ENCODE measurements around the gene COL4A1.

The COL4A1 gene

DNA sequence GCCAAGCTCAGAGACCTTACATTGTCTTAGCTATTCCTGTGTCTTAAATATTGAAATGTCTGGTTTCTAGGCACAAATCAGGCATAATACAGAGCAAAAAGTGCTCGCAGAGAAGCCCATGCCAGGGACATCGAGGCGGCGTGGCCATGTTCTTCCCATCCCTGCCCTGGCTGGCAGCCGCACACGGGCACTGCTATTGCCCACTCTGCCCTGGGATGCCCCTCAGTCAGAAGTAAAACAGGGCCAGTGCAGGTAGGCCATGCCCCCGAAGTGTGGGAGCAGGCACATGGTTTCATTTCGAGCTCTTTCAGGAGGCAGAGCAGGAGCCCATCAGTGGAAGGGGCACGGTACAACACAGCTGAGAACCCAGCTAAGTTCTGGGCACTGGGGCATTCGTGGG lies 113.5 kb downstream of the COL4A1 start:
- DNase-seq (ENCODE audit: low read depth): no peak

DNA sequence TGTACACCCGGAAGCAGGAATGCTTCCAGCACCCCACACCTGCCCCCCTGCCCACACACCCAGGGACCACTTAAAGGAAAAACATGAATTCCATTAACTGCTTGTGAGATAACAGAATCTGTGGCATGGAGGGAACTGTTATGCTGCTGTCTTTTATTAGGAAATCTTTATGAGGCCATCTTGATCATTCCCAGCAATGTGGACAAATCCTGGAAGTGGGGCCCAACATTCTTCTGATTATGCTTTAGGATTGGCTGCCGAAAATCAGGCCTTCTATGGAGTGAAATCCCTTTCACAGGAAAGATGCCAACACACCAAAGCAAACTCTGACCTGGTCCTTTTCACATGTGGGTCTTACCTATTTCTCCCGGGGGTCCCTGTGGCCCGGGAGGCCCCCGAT lies 114.5 kb downstream of the COL4A1 start:
- DNase-seq (ENCODE audit: low read depth): no peak

- peak; percentile 97 for DNase-seq (ENCODE audit: low read depth)
Measured at GRCh38 chr13:110187641-110188161, 119.3 kb downstream of the COL4A1 start.

- DNase-seq (ENCODE audit: low read depth): peak; percentile 11
Measured at GRCh38 chr13:110186231-110186855, 120.6 kb downstream of the COL4A1 start.

GRCh38 chr13:110185696-110186095 lies 121.3 kb downstream of the COL4A1 start:
- peak; percentile 67 for DNase-seq (ENCODE audit: low read depth)

GRCh38 chr13:110183910-110184309 lies 123.0 kb downstream of the COL4A1 start:
- peak; percentile 12 for DNase-seq (ENCODE audit: low read depth)

DNA sequence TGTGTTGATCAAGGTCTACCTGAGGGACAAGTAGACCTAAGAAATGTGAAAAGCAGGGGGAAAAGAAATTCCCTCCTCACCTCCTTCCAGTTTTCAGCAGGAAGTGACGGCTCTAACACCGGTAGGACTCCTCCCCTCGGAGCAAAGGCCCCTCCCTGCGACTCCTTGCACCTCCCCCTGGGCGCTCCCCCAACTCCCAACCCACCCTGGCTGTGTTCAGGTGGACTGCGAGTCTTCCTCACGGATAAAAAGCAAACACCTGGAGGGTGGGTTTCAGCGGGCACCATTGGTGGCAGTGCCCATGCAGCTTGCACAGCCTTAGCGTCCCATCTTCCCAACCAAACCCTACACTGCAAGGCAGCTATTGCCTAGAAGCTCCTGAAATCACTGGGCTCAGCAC lies 124.5 kb downstream of the COL4A1 start:
- DNase-seq (ENCODE audit: low read depth): no peak

GRCh38 chr13:110182003-110182402 lies 125.0 kb downstream of the COL4A1 start:
- no peak for DNase-seq (ENCODE audit: low read depth)

DNA sequence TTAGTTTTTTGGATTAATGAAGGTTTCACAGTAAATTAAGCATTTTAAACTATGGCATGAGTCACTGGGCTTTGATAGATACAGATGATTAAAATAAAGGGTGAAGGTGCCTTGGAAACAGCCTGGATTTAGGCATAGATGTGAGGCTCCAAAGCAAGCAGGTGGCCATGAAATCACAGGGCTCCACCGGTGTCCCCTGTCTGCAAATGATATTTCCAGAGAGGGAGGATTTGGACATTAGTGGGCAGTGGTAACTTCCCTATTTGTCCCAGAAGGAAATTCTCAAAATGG lies 127.2 kb downstream of the COL4A1 start:
- DNase-seq (ENCODE audit: low read depth): no peak

DNA sequence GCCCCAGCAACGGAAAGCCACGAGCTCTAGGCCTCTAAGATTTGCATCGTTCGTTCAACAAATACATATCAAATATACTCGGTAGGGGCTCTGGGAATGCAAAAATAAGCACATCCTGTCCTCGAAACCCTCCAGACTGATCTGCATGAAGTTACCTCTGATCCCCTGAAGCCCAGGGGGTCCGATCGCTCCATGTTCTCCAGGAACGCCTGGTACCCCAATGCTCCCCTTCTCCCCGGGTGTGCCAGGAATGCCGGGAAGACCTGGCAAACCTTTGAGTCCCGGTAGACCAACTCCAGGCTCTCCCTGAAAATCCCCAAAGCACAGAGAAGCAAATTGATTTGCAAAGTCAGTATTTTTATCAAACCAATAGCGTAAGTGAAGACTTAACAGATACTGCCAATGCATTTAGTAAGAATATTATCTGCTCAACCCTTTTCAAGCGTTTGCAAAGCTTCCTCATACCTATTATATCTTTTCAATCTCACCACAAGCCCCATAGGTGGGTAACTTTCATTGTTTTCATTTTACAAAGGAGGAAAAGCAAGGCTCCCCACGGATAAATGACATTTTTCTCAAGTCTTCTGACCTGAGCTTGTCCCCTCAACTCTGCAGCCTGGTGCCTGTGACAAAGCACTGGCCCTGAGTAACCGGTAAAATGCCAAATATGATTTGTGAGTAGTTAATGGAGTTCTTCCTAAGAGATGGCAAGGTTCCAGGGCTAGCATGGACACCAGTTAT lies 127.7 kb downstream of the COL4A1 start:
- no peak for DNase-seq (ENCODE audit: low read depth)

- DNase-seq (ENCODE audit: low read depth): no peak
Measured at GRCh38 chr13:110177790-110178189, 129.2 kb downstream of the COL4A1 start.

DNA sequence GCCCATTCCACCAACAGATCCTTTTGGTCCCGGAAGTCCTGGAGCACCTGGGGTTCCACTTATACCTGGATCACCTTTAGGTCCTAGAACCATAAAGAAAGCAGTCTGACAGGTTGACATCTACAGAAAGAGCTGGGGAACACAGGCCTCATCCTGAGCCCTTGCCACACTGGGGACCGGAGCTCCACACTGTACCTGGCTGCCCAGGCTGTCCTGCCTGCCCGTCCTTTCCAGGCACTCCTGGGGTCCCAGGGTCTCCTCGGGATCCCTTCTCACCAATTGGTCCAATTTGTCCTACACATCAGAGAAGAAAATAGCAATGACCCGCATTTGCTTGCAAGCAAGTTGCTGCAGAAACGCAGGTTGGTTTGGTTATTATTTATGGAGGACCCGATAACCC lies 130.5 kb downstream of the COL4A1 start:
- DNase-seq (ENCODE audit: low read depth): no peak

DNA sequence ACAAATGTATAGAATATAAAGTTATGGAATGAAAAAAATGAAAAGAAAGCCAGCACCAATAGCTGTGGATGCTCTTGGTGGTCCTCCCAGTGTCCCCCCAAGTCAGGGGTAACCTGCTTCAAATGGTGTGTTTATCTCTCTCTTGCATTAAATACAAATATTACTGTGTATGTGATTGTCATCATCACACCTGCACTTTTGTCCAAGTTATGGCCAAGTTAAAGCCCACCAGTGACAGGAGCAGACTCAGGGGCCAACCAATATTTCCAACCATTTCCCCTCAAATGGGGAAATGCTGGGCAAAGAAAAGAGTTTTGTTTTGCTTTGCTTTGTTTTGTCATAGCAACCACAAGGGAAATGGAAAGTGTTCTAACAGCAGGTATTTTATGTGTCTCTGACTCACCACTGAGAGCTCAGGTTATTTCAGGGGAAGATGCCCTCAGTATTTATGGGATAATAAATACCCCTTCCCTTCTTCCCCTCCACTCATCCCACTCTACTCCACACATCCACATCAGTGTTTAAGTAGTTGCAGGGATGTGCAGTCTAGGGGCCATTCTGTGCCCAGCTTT lies 133.6 kb downstream of the COL4A1 start:
- DNase-seq (ENCODE audit: low read depth): peak; percentile 18

DNA sequence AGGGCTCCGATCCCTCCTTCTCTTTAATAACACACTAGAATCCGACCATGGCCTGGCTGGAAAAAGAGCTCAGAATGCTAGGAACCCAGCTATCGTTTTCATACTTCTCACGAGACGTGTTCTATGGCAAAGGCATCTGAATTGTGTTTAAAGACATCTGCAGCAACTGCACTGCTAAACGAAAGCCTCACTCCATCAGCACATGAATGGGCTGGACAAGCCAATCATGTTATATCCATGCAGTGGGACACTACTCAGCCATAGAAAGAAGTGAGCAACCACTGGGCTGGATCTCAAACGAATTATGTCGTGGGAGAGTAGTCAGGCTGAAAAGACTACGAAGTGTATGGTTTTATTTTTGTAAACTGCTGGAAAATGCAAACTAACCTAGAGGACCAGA lies 136.1 kb downstream of the COL4A1 start:
- no peak for DNase-seq (ENCODE audit: low read depth)

DNA sequence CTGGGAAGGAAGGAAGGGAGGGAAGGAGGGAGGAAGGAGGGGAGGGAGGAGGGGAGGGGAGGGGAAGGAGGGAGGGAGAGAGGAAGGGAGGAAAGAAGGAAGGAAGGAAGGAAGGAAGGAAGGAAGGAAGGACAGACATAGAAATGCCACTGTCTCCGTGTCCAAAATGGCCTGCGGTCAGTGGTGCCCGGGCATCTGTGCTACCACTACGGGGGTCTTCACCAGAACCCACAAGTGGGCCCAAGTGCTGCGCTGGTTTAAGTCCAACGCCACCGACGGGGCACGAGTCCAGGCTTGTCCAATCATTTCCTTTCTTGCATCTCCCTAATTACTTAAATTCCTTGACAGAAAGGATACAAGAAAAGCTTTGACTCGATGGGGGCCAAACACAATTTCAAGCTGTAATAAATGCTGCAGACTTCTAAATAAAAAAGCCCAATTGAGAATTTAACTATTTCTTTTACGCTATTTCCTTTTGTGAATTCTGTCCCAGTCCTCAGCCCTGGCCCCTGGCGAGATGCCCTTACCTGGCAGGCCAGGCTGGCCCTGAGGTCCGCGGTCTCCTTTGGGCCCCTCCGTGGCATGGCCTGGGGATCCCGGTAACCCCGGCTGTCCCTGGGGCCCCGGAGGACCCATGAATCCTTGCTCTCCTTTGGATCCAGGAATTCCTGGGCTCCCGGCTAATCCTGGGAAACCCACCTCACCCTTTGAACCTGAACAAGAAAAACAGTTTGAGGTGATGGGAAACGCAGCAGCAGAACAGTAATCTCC lies 136.8 kb downstream of the COL4A1 start:
- no peak for DNase-seq (ENCODE audit: low read depth)

- DNase-seq (ENCODE audit: low read depth): no peak
Measured at GRCh38 chr13:110168999-110169933, 137.7 kb downstream of the COL4A1 start.

GRCh38 chr13:110166598-110166997 lies 140.4 kb downstream of the COL4A1 start:
- DNase-seq (ENCODE audit: low read depth): no peak

GRCh38 chr13:110164706-110165105 lies 142.3 kb downstream of the COL4A1 start:
- no peak for DNase-seq (ENCODE audit: low read depth)

DNA sequence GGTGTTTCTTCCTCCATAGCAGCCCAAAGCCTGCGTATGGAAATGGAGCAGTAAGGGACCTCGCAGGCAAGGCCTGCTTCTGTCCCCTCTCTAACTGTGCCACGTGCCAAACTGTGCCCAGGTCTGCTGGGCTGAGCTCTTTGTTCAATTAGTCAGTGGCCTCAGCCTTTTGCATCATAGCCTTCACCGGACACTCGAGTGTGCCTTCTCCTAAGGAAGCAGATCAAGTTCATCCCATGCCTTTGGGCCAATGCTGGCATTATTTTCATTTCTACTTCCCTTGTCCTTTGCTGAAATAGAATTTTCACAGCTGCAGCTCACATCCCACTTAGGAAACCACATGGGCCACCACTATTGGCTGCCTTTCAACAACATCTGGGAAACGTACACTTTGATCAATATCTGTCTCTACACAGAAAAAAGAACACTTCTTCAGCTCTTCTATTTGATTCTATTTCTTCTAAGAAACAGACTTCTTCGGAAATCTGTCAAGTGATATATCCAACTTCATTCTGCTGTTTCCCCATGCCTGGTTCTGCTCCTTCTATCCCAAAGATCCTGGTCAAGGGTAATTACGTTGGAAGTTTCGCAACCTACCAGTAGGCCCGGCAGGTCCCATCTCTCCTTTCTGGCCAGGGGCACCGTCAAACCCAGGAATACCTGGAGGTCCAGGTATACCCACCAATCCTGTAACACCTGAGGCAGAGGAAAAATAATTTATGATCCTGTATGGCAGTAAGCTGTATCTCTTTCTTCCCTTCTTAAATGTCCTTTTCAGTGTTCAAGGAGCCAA lies 143.9 kb downstream of the COL4A1 start:
- DNase-seq (ENCODE audit: low read depth): no peak

- DNase-seq (ENCODE audit: low read depth): no peak
Measured at GRCh38 chr13:110162053-110162452, 144.9 kb downstream of the COL4A1 start.
